ENCODE measurements around the gene IGSF1. TPM values are rescaled to one million over a fixed set of nuclear protein-coding genes. Genes with fewer than 3 reads are reported as not detected.

Gene IGSF1
- total and polyA plus RNA-seq, 2 of the 13 experiments (the other 11 are each of a cell fraction or from before 2014, with no cell fraction given): 58.7 to 108 TPM

DNA sequence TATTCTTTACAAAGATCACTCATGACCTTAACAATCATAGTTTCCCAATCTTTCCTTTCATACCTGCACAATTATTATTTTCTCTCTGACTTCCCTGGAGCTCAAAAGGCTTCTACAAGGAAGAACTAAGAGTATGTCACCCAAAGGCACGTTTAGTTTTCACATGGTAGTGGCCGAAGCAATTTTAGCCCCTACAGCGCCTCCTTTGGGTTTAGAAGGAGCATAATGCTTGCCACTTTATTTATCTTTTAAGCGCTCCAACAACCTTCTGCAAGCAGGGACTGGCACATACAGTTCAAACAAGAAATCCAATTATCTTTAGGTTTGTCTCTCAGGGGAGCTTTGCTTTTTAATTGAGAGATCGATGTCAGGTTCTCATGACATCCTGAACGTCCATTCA is 42.0 kb upstream of the IGSF1 start (continued):
- TF ChIP-seq ZFYVE20 (CRISPR knock-in tag; IDR thresholded peaks at IDR 0.05; ENCODE audit: borderline replicate concordance, low read depth) (no peak), ZKSCAN8 (CRISPR knock-in tag; IDR thresholded peaks at IDR 0.05; ENCODE audit: borderline replicate concordance) (no peak), CREB1 (IDR thresholded peaks at IDR 0.05) (no peak), CREB1 (CRISPR knock-in tag; IDR thresholded peaks at IDR 0.05) (no peak), ZFY (CRISPR knock-in tag; IDR thresholded peaks at IDR 0.05) (no peak)
- TF ChIP-seq, protein P1, sequence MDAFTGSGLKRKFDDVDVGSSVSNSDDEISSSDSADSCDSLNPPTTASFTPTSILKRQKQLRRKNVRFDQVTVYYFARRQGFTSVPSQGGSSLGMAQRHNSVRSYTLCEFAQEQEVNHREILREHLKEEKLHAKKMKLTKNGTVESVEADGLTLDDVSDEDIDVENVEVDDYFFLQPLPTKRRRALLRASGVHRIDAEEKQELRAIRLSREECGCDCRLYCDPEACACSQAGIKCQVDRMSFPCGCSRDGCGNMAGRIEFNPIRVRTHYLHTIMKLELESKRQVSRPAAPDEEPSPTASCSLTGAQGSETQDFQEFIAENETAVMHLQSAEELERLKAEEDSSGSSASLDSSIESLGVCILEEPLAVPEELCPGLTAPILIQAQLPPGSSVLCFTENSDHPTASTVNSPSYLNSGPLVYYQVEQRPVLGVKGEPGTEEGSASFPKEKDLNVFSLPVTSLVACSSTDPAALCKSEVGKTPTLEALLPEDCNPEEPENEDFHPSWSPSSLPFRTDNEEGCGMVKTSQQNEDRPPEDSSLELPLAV (CRISPR knock-in tag; conservative IDR thresholded peaks at IDR 0.05; ENCODE audit: low read depth): no peak

DNA sequence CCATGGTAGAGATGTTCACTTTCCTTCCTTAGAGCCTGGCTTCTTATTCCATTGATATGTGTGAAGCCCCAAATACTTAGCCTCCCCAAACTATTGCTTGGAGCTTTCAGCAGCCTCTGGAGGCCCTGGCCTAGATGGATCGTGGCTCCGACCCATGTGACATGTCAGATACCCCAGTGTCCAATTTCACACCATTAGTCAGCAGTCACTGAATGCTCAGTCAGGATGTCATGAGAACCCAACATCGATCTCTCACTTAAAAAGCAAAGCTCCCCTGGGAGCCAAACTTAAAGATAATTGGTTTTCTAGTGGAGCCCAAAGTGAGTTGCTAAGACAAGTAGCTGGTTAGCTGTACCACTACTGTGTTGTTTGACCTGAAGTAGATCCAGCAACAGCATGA is 41.6 kb upstream of the IGSF1 start:
- no TSS peak for BruUV-seq (replicated peaks)
- in situ Hi-C loops (cut with HindIII; ENCODE audit: extremely low pct_ligation_motif_present, low pct_unique_long_range_greater_than_20kb): no loop called here
- Histone ChIP-seq H3K4me3 (replicated peaks in 1 of 3; ENCODE audit: insufficient read depth in 1 of 3, low read depth in 2 of 3, low read length in 3 of 3) (no peak overlapping the region), H3K9ac (ENCODE audit: insufficient read depth, low read depth, low read length) (no peak overlapping the region), H3K4me2 (ENCODE audit: low read depth, low read length) (no peak overlapping the region), H3K4me1 (ENCODE audit: insufficient read depth, low read length) (peaks cover 12% of the 10 kb centered on the region), H3K27me3 (ENCODE audit: control insufficient read depth in 1 of 2, insufficient read depth in 2 of 2, low read length in 2 of 2) (no peaks in the 10 kb centered on the region), H3K36me3 (replicated peaks in 1 of 2; ENCODE audit: control insufficient read depth in 1 of 2, insufficient read depth in 2 of 2, low read length in 2 of 2) (no peaks in the 10 kb centered on the region), H3K27ac (ENCODE audit: extremely low read length, insufficient read depth, low read length) (no peak overlapping the region), H2AFZ (ENCODE audit: low read length) (no peak overlapping the region), H4K20me1 (ENCODE audit: insufficient read depth, low read length) (no peaks in the 10 kb centered on the region), H3K79me2 (ENCODE audit: insufficient read depth, low read length) (no peaks in the 10 kb centered on the region), H3K9me3 (ENCODE audit: low read length) (no peaks in the 10 kb centered on the region)
- TF ChIP-seq PHB2 (IDR thresholded peaks at IDR 0.05; ENCODE audit: partially characterized antibody): no peak
- intact Hi-C loops (cut with micrococcal nuclease; ENCODE audit: unreplicated experiment): no loop called here
- ATAC-seq (no peak), FAIRE-seq (no peak), DNase-seq (ENCODE audit: low spot score) (no peak)
- CTCF ChIA-PET (ENCODE audit: low intra/inter-chr PET ratio, low total read pairs): no interaction called here
- POLR2A ChIA-PET: no interaction called here
- 100% methylated on average over 1 of the region's 3 CpGs for WGBS (ENCODE audit: low lambda C conversion rate)

Measured in HepG2 (cell line).